IPS-15b (cell line): ENCODE measurements around the gene C14orf93.
"Not testable (repeated sequence)": the region's sequence is repeated elsewhere in the genome, so short reads cannot be mapped to it uniquely, and the experiment has no call there.

ENCODE experiments used
- H3K27me3 ChIP-seq: one replicate; pipeline ENCODE4 v1.6.1; 2013; ENCODE audit warnings: low read length; ENCODE audit not compliant: control insufficient read depth, insufficient read depth
- H3K36me3 ChIP-seq: one replicate; pipeline ENCODE4 v1.6.1; 2013; ENCODE audit warnings: low read length; ENCODE audit not compliant: control insufficient read depth, insufficient read depth
- H3K4me1 ChIP-seq: one replicate; pipeline ENCODE4 v1.6.1; 2013; ENCODE audit warnings: mild to moderate bottlenecking, low read length; ENCODE audit not compliant: control insufficient read depth, insufficient read depth
- H3K4me3 ChIP-seq: one replicate; pipeline ENCODE4 v1.5.1; 2013; ENCODE audit warnings: low read depth, low read length
- H3K9ac ChIP-seq: one replicate; pipeline ENCODE4 v1.6.1; 2013; ENCODE audit warnings: low read depth, mild to moderate bottlenecking, low read length
- H3K9me3 ChIP-seq: one replicate; pipeline ENCODE4 v1.6.1; 2013; ENCODE audit warnings: mild to moderate bottlenecking, low read length; ENCODE audit not compliant: control insufficient read depth, insufficient read depth

The C14orf93 gene

GRCh38 chr14:23009483-23009938 is 432 bp downstream of the C14orf93 start:
- no peak overlapping the region for H3K9ac ChIP-seq
- peak overlapping the region; percentile 53 for H3K4me3 ChIP-seq
- no peaks in the 10 kb centered on the region for H3K36me3 ChIP-seq
- no peaks in the 10 kb centered on the region for H3K9me3 ChIP-seq
- peaks cover 5% of the 10 kb centered on the region for H3K4me1 ChIP-seq
- no peaks in the 10 kb centered on the region for H3K27me3 ChIP-seq

- Histone ChIP-seq H3K4me3 (no peak overlapping the region), H3K4me1 (peaks cover 5% of the 10 kb centered on the region), H3K27me3 (no peaks in the 10 kb centered on the region), H3K36me3 (no peaks in the 10 kb centered on the region), H3K9me3 (no peaks in the 10 kb centered on the region), H3K9ac (no peak overlapping the region)
These were observed 1.1 kb downstream of the C14orf93 start for GRCh38 chr14:23008831-23009230.

GRCh38 chr14:23006544-23007419 is 3.2 kb downstream of the C14orf93 start:
- Histone ChIP-seq H3K9ac (peak overlapping the region; percentile 99), H3K36me3 (no peaks in the 10 kb centered on the region), H3K27me3 (no peaks in the 10 kb centered on the region), H3K4me1 (peaks cover 5% of the 10 kb centered on the region), H3K9me3 (no peaks in the 10 kb centered on the region), H3K4me3 (peak overlapping the region; percentile 81)

- peaks cover 5% of the 10 kb centered on the region for H3K4me1 ChIP-seq
- H3K9me3 ChIP-seq = no peaks in the 10 kb centered on the region
- no peaks in the 10 kb centered on the region for H3K36me3 ChIP-seq
- peak overlapping the region; percentile 81 for H3K4me3 ChIP-seq
- no peaks in the 10 kb centered on the region for H3K27me3 ChIP-seq
- H3K9ac ChIP-seq = peak overlapping the region; percentile 99
These were observed 3.8 kb downstream of the C14orf93 start for GRCh38 chr14:23006188-23006534.

GRCh38 chr14:23005451-23006187 is 4.3 kb downstream of the C14orf93 start:
- Histone ChIP-seq H3K36me3 (no peaks in the 10 kb centered on the region), H3K9me3 (no peaks in the 10 kb centered on the region), H3K27me3 (no peaks in the 10 kb centered on the region), H3K9ac (no peak overlapping the region), H3K4me3 (peak overlapping the region; percentile 81), H3K4me1 (peaks cover 5% of the 10 kb centered on the region)

- H3K27me3 ChIP-seq, H3K4me3 ChIP-seq, H3K9ac ChIP-seq: not testable (repeated sequence)
These were observed 5.7 kb downstream of the C14orf93 start for GRCh38 chr14:23004274-23004673.

GRCh38 chr14:23002592-23002991 is 7.4 kb downstream of the C14orf93 start:
- Histone ChIP-seq H3K36me3 (no peaks in the 10 kb centered on the region), H3K9me3 (no peaks in the 10 kb centered on the region), H3K9ac (no peak overlapping the region), H3K4me3 (no peak overlapping the region), H3K4me1 (peaks cover 2% of the 10 kb centered on the region), H3K27me3 (no peaks in the 10 kb centered on the region)

More at GRCh38 chr14:23004274-23004673, 5.7 kb downstream of the C14orf93 start:
- not testable (repeated sequence) for H3K4me1 ChIP-seq, H3K9me3 ChIP-seq, H3K36me3 ChIP-seq

- Histone ChIP-seq H3K9me3 (no peaks in the 10 kb centered on the region), H3K4me3 (no peak overlapping the region), H3K36me3 (no peaks in the 10 kb centered on the region), H3K9ac (no peak overlapping the region), H3K27me3 (no peaks in the 10 kb centered on the region), H3K4me1 (peaks cover 2% of the 10 kb centered on the region)
These were observed 9.1 kb downstream of the C14orf93 start for GRCh38 chr14:23000860-23001259.

GRCh38 chr14:22998329-22999012 is 11.5 kb downstream of the C14orf93 start:
- Histone ChIP-seq H3K27me3 (no peaks in the 10 kb centered on the region), H3K9me3 (no peaks in the 10 kb centered on the region), H3K4me3 (no peak overlapping the region), H3K36me3 (no peaks in the 10 kb centered on the region), H3K4me1 (peaks cover 5% of the 10 kb centered on the region), H3K9ac (peak overlapping the region; percentile 29)

GRCh38 chr14:22997676-22998323 is 12.1 kb downstream of the C14orf93 start:
- H3K4me1 ChIP-seq = peaks cover 5% of the 10 kb centered on the region
- no peaks in the 10 kb centered on the region for H3K27me3 ChIP-seq
- no peak overlapping the region for H3K4me3 ChIP-seq
- peak overlapping the region; percentile 29 for H3K9ac ChIP-seq
- H3K36me3 ChIP-seq = no peaks in the 10 kb centered on the region
- no peaks in the 10 kb centered on the region for H3K9me3 ChIP-seq
